Right cardiac atrium (tissue), 5 donors: ENCODE measurements around the gene SHISAL2A. TPM values are rescaled to one million over a fixed set of nuclear protein-coding genes. Genes with fewer than 3 reads are reported as not detected.
A peak's percentile ranks its signal among the peaks of the same experiment; 100 is the strongest.

ENCODE experiments used
- ATAC-seq, 2 donors: fragments of 200-7000 bp; cut with Tn5 transposase; one replicate each; pipeline versions ENCODE4 v1.8.0 to v1.9.1; 2020; ENCODE audit warnings: moderate library complexity in 2 of 2, mild to moderate bottlenecking in 1 of 2
- DNase-seq, 3 donors: peaks; one replicate each; pipeline ENCODE4 v3.0.0-alpha.2; 2020
- H3K27ac ChIP-seq: one replicate; pipeline ENCODE4 v1.5.1; 2013; ENCODE audit warnings: mild to moderate bottlenecking, low read length, control low read depth, moderate library complexity
- H3K27me3 ChIP-seq: one replicate; pipeline ENCODE4 v1.6.1; 2013; ENCODE audit not compliant: control insufficient read depth, insufficient read depth
- H3K4me1 ChIP-seq: one replicate; pipeline ENCODE4 v1.6.1; 2013; ENCODE audit warnings: low read length; ENCODE audit not compliant: control insufficient read depth, insufficient read depth
- H3K4me3 ChIP-seq: one replicate; pipeline ENCODE4 v1.5.1; 2013; ENCODE audit warnings: low read length, control low read depth
- H3K9me3 ChIP-seq: one replicate; pipeline ENCODE4 v1.6.1; 2013; ENCODE audit warnings: low read length; ENCODE audit not compliant: control insufficient read depth
- WGBS: extraction: QIAGEN DNeasy Blood & Tissue Kit; methylation state at CpG from one replicate; pipeline ENCODE4 v1.1.7; 2013; 5-methylcytosine and 5-hydroxymethylcytosine counted together
- intact Hi-C, 4 donors: fragments of 100-400 bp; cut with DNase I; formaldehyde crosslinking; loops; one replicate each; pipeline versions ENCODE4 v1.11.0 to v1.14.0; 2022 to 2023
- polyA plus RNA-seq: library from polyadenylated mRNA; stranded (reverse); fragments of 200-250 nt; gene quantifications from one replicate; pipeline ENCODE4 v1.2.3, GENCODE V29; 2013
- total RNA-seq, 4 donors: library from RNA; stranded (reverse); fragmentation: NEBNext Ultra II Directional; extraction: Animal tissue kit (Norgen Biotek cat#: 25700); gene quantifications; one replicate each; pipeline ENCODE4 v1.2.1, GENCODE V29; 2021
- donor health status: healthy with polysubstance abuse.
- donor health status: DM: no; HTN: yes; CAD: no.
- donor health status: DM: no; HTN: no; CAD: no.
- donor health status: DM: no; HTN: yes; CAD: no; lungs with severe emphysema.
- donor health status: DM: yes; HTN: yes; CAD: no.

SHISAL2A gene
- total and polyA plus RNA-seq, 5 donors, result not detected

GRCh38 chr1:52623812-52624211 lies 9.2 kb upstream of the SHISAL2A start:
- no peak overlapping the region for H3K27ac ChIP-seq
- ATAC-seq (no peak), DNase-seq (no peak)
- H3K27me3 ChIP-seq, result no peaks in the 10 kb centered on the region
- intact Hi-C loops, result no loop called here
- 95% methylated on average over 3 of the region's 3 CpGs for WGBS
- H3K4me3 ChIP-seq, result no peak overlapping the region
- peaks cover 2% of the 10 kb centered on the region for H3K9me3 ChIP-seq
- no peaks in the 10 kb centered on the region for H3K4me1 ChIP-seq

- Histone ChIP-seq H3K4me1 (no peaks in the 10 kb centered on the region), H3K4me3 (no peak overlapping the region), H3K27ac (no peak overlapping the region), H3K27me3 (no peaks in the 10 kb centered on the region), H3K9me3 (no peaks in the 10 kb centered on the region)
- intact Hi-C loops, result no loop called here
- 89% methylated on average over 2 of the region's 2 CpGs for WGBS
- ATAC-seq (no peak), DNase-seq (no peak)
Measured at GRCh38 chr1:52627028-52627427, 5.9 kb upstream of the SHISAL2A start.

GRCh38 chr1:52628614-52629324 lies 4.2 kb upstream of the SHISAL2A start:
- DNase-seq (no peak), ATAC-seq (no peak)
- Histone ChIP-seq H3K9me3 (no peaks in the 10 kb centered on the region), H3K4me1 (peaks cover 3% of the 10 kb centered on the region), H3K27me3 (no peaks in the 10 kb centered on the region), H3K4me3 (no peak overlapping the region), H3K27ac (no peak overlapping the region)
- WGBS, result 73% methylated on average over 8 of the region's 8 CpGs
- intact Hi-C loops, result no loop called here

DNA sequence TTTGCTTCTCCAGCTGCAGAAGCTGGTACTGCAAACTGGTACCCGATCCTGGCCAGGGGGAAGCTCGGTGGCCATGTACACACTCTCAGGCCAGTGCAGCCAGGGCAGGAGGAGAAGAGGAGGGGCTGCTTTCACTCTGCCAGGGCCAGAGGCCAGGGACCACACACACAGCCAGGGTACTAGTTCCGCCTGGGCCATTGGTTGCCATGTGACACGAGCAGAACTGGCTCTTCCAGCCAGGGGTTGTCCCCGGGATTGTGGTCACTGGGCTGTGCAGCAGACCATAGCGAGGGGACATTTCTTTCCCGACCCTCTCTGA lies 3.7 kb upstream of the SHISAL2A start:
- intact Hi-C loops, result no loop called here
- peaks cover 3% of the 10 kb centered on the region for H3K4me1 ChIP-seq
- H3K27me3 ChIP-seq, result no peaks in the 10 kb centered on the region
- ATAC-seq, result no peak
- peak in 1 of 3 donors; percentile 56 for DNase-seq
- no peak overlapping the region for H3K27ac ChIP-seq
- no peak overlapping the region for H3K4me3 ChIP-seq
- H3K9me3 ChIP-seq, result no peaks in the 10 kb centered on the region
- 55% methylated on average over 7 of the region's 7 CpGs for WGBS

DNA sequence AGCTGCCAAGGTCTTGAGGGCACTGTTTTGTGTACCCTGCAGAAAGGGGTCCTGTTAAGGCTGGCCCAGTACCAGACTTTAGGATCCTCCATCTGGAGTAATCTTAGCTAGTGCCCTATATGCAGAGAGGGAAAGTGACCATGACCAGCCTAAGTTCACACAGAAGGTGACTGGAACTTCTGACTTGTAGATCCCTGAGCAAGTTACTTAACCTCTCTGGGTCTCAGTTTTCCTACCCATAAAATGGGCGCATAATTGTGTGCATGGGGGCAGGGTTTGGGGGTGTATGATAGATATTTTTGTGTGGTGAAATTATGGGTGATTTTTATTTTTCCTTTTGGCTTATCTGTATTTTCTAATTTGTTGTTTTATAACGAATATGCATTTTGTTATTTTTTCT lies 3.3 kb upstream of the SHISAL2A start:
- ATAC-seq, result no peak
- Histone ChIP-seq H3K4me3 (no peak overlapping the region), H3K9me3 (no peaks in the 10 kb centered on the region), H3K27me3 (no peaks in the 10 kb centered on the region), H3K27ac (no peak overlapping the region), H3K4me1 (peaks cover 3% of the 10 kb centered on the region)
- DNase-seq, result no peak
- 94% methylated on average over 2 of the region's 2 CpGs for WGBS
- intact Hi-C loops, result no loop called here

DNA sequence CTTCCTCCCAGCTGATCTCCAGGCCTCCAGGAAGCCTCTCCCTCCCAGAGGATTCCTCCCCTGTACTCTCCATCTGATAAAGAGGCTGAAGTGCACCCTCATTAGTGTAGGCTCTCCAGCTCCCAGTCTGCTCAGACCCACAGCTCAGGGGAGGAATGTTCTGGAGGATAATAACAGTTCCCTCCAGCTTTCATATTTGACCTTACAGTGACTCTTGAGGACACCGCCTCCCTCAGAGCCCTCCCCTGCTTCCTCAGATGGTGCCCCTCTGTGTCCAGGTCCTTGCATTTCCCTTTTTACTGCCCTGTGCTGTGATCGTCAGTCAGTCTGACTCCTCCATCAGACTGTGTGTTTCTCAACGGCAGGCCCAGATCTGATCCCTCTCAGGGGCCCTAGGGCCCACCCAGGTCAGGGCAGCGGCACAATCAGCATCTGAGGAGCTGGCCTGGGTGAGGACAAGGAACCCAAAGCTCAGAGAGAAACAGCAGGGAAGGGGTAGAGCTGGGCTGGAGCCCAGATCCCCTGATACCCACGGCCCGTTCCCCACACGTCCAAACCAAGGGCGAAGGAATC lies 1.1 kb upstream of the SHISAL2A start:
- no peak for DNase-seq
- Histone ChIP-seq H3K27ac (no peak overlapping the region), H3K27me3 (no peaks in the 10 kb centered on the region), H3K4me1 (peaks cover 3% of the 10 kb centered on the region), H3K9me3 (no peaks in the 10 kb centered on the region), H3K4me3 (no peak overlapping the region)
- 78% methylated on average over 8 of the region's 8 CpGs for WGBS
- intact Hi-C loops, result no loop called here
- peak; percentile 14 to 75 for ATAC-seq

DNA sequence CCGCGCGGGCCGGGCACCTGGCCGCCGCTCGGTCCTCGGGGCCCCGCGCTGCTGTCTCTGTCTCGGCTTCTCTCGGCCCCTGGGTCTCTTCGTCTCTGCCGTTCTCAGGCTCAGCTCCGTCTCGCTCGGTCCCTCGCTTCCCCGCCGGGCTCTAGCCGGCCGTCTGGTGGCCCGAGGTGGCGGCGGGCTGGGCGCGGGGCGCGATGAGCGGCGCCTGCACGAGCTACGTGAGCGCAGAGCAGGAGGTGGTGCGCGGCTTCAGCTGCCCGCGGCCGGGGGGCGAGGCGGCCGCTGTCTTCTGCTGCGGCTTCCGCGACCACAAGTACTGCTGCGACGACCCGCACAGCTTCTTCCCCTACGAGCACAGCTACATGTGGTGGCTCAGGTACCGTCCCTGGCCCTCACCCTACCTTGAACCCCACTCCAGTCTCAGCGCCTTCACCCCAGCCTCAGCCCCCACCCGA lies 355 bp downstream of the SHISAL2A start:
- Histone ChIP-seq H3K4me3 (peak overlapping the region; percentile 39), H3K27me3 (no peaks in the 10 kb centered on the region), H3K4me1 (peaks cover 3% of the 10 kb centered on the region), H3K27ac (no peak overlapping the region), H3K9me3 (no peaks in the 10 kb centered on the region)
- DNase-seq (peak in 2 of 3 donors; percentile 52 to 59), ATAC-seq (peak in 1 of 2 donors; percentile 10)
- intact Hi-C loops, result no loop called here
- WGBS, result 5% methylated on average over 52 of the region's 52 CpGs

- Histone ChIP-seq H3K27ac (no peak overlapping the region), H3K4me1 (peaks cover 3% of the 10 kb centered on the region), H3K27me3 (no peaks in the 10 kb centered on the region), H3K9me3 (no peaks in the 10 kb centered on the region), H3K4me3 (no peak overlapping the region)
- no peak for DNase-seq
- no peak for ATAC-seq
- WGBS, result 94% methylated on average over 4 of the region's 4 CpGs
- intact Hi-C loops, result no loop called here
Measured at GRCh38 chr1:52634111-52634510, 1.1 kb downstream of the SHISAL2A start.

DNA sequence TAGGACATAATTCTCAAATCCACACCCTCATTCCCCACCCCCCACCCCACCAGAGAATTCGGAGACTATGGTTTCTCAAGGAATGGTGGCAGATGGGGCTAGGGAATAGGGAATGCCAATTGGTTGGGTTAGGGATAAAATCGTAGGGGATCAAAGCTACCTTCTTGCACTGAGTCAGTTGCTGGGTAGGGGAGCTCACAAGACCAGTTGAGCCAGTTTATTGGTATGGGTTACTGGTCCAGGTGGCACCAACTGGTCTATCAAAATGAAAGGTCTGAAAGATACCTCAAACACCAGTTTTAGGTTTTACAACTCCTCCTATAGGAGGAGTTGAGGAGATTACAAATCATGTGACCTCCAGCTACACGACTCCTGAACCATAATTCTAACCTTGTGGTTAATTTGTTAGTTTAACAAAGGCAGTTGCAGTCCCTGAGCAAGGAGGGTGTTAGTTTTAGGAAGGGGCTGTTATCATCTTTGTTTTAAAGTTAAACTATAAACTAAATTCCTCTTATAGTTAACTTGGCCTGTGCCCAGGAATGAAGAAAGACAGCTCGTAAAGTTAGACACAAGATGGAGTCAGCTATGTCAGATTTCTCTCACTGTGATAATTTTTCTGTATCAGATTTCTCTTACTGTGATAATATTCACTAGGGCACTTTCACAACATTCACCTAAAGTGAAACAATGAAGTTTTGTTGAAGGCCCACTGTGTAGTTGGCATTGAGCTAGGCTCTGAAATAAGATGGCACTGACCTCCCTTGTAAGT lies 2.5 kb downstream of the SHISAL2A start:
- Histone ChIP-seq H3K27ac (no peak overlapping the region), H3K4me3 (no peak overlapping the region), H3K9me3 (no peaks in the 10 kb centered on the region), H3K4me1 (peaks cover 3% of the 10 kb centered on the region), H3K27me3 (no peaks in the 10 kb centered on the region)
- DNase-seq (no peak), ATAC-seq (no peak)
- WGBS, result 87% methylated on average over 4 of the region's 4 CpGs
- intact Hi-C loops, result no loop called here

- peaks cover 3% of the 10 kb centered on the region for H3K4me1 ChIP-seq
- ATAC-seq, result peak in 1 of 2 donors; percentile 49
- 59% methylated on average over 11 of the region's 11 CpGs for WGBS
- DNase-seq, result no peak
- intact Hi-C loops, result no loop called here
- no peaks in the 10 kb centered on the region for H3K9me3 ChIP-seq
- H3K27ac ChIP-seq, result no peak overlapping the region
- no peaks in the 10 kb centered on the region for H3K27me3 ChIP-seq
- H3K4me3 ChIP-seq, result no peak overlapping the region
Measured at GRCh38 chr1:52636721-52637695, 4.0 kb downstream of the SHISAL2A start.
